Parathyroid adenoma (tissue), 2 donors: ENCODE measurements around the gene DCST1.

Source experiments
- H2AFZ ChIP-seq: fragments of 300-600 bp; sonication (generic); one replicate; pipeline ENCODE4 v1.7.0; 2017; ENCODE audit warnings: antibody characterized with exemption, mild to moderate bottlenecking
- H3K27ac ChIP-seq: fragments of 300-600 bp; sonication (generic); one replicate; pipeline ENCODE4 v1.7.0; 2017
- H3K27me3 ChIP-seq: fragments of 300-600 bp; sonication (generic); one replicate; pipeline ENCODE4 v1.7.0; 2017; ENCODE audit warnings: low read length; ENCODE audit not compliant: control insufficient read depth, insufficient read depth
- H3K36me3 ChIP-seq: fragments of 300-600 bp; sonication (generic); one replicate; pipeline ENCODE4 v1.7.0; 2017; ENCODE audit warnings: low read length; ENCODE audit not compliant: control insufficient read depth, insufficient read depth
- H3K4me1 ChIP-seq: fragments of 300-600 bp; sonication (generic); one replicate; pipeline ENCODE4 v1.7.0; 2017; ENCODE audit warnings: control low read depth
- H3K4me2 ChIP-seq: fragments of 300-600 bp; sonication (generic); one replicate; pipeline ENCODE4 v1.7.0; 2017; ENCODE audit warnings: low read length
- H3K4me3 ChIP-seq: fragments of 300-600 bp; sonication (generic); one replicate; pipeline ENCODE4 v1.7.0; 2017; ENCODE audit warnings: low read depth, low read length
- H3K79me2 ChIP-seq: fragments of 300-600 bp; sonication (generic); one replicate; pipeline ENCODE4 v1.7.0; 2017; ENCODE audit warnings: control low read depth
- H3K9ac ChIP-seq: fragments of 300-600 bp; sonication (generic); one replicate; pipeline ENCODE4 v1.7.0; 2017; ENCODE audit warnings: mild to moderate bottlenecking
- H3K9me3 ChIP-seq: fragments of 300-600 bp; sonication (generic); one replicate; pipeline ENCODE4 v1.7.0; 2017; ENCODE audit warnings: low read length; ENCODE audit not compliant: control insufficient read depth
- TF ChIP-seq, protein P1 (sequence below): fragments of 300-600 bp; sonication (generic); IDR thresholded peaks from one replicate; pipeline ENCODE4 v1.7.0; 2017; ENCODE audit warnings: antibody characterized with exemption, mild to moderate bottlenecking
- donor health status: primary hyperparathyroidism.

Gene DCST1

DNA sequence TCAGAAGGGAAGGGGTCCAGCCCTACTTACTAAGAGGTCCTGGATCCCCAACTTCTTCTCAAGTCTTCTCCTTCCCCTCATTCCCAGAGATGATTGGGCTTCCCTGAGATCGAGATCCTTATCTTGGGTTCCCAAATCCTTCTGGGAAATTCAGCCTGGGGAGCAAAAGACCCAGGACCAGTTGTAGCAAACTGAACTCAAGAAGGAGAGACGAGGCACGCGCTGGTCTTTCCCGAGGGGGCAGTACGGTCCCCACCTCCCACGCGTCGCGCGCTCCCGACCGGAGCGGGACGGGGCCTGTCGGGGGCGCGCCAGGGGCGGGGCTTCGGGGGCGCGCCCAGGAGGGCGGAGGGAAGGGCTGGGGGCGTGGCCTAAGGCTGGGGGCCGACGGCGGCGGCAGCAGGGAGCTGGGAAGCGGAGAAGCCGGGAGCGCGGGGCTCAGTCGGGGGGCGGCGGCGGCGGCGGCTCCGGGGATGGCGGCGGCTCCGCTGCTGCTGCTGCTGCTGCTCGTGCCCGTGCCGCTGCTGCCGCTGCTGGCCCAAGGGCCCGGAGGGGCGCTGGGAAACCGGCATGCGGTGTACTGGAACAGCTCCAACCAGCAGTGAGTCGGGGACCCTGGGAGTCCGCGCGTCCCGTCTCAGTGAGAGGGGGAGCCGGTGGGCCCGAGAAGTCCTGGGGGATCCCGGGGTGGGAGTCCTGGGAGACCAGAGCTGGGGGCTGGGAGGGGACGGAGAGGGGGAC, 45.0 kb downstream of the DCST1 start, which contains the start of gene EFNA3:
Gene EFNA3 (plus strand): TSS at position 369 of the 741 bp plus-strand sequence. CDS start 105 bp downstream, at position 474.
- Histone ChIP-seq H3K36me3 (no peaks in the 10 kb centered on the region), H3K27me3 (no peaks in the 10 kb centered on the region), H3K79me2 (no peaks in the 10 kb centered on the region), H3K9ac (no peak within 1 kb of the TSS), H3K4me2 (peak within 1 kb of the TSS; percentile 84), H3K9me3 (no peaks in the 10 kb centered on the region), H3K4me1 (peaks cover 2% of the 10 kb centered on the region), H3K4me3 (peak within 1 kb of the TSS; percentile 55), H2AFZ (peak within 1 kb of the TSS; percentile 50), H3K27ac (no peak within 1 kb of the TSS)
- TF ChIP-seq, protein P1, sequence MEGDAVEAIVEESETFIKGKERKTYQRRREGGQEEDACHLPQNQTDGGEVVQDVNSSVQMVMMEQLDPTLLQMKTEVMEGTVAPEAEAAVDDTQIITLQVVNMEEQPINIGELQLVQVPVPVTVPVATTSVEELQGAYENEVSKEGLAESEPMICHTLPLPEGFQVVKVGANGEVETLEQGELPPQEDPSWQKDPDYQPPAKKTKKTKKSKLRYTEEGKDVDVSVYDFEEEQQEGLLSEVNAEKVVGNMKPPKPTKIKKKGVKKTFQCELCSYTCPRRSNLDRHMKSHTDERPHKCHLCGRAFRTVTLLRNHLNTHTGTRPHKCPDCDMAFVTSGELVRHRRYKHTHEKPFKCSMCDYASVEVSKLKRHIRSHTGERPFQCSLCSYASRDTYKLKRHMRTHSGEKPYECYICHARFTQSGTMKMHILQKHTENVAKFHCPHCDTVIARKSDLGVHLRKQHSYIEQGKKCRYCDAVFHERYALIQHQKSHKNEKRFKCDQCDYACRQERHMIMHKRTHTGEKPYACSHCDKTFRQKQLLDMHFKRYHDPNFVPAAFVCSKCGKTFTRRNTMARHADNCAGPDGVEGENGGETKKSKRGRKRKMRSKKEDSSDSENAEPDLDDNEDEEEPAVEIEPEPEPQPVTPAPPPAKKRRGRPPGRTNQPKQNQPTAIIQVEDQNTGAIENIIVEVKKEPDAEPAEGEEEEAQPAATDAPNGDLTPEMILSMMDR: no peak

DNA sequence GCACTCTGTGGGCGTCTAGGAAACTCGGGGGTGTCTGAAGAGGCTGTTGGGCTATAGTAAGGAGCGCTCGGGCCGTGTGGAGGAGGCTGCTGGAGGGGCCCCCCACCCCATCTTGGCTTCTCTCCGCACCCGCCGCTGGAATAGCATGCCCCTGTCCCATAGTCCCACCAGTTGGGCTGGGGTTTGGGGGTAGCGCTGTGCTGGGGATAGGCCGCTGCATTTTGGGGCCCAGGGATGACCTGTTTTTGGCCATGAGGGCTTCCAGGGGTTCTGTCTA, 45.5 kb downstream of the DCST1 start:
- H3K4me1 ChIP-seq: peaks cover 2% of the 10 kb centered on the region
- H3K27me3 ChIP-seq: no peaks in the 10 kb centered on the region
- H3K27ac ChIP-seq: no peak overlapping the region
- H3K36me3 ChIP-seq: no peaks in the 10 kb centered on the region
- peak overlapping the region; percentile 55 for H3K4me3 ChIP-seq
- H3K79me2 ChIP-seq: no peaks in the 10 kb centered on the region
- H3K9me3 ChIP-seq: no peaks in the 10 kb centered on the region
- TF ChIP-seq, protein P1: no peak
- peak overlapping the region; percentile 50 for H2AFZ ChIP-seq
- peak overlapping the region; percentile 84 for H3K4me2 ChIP-seq
- no peak overlapping the region for H3K9ac ChIP-seq

DNA sequence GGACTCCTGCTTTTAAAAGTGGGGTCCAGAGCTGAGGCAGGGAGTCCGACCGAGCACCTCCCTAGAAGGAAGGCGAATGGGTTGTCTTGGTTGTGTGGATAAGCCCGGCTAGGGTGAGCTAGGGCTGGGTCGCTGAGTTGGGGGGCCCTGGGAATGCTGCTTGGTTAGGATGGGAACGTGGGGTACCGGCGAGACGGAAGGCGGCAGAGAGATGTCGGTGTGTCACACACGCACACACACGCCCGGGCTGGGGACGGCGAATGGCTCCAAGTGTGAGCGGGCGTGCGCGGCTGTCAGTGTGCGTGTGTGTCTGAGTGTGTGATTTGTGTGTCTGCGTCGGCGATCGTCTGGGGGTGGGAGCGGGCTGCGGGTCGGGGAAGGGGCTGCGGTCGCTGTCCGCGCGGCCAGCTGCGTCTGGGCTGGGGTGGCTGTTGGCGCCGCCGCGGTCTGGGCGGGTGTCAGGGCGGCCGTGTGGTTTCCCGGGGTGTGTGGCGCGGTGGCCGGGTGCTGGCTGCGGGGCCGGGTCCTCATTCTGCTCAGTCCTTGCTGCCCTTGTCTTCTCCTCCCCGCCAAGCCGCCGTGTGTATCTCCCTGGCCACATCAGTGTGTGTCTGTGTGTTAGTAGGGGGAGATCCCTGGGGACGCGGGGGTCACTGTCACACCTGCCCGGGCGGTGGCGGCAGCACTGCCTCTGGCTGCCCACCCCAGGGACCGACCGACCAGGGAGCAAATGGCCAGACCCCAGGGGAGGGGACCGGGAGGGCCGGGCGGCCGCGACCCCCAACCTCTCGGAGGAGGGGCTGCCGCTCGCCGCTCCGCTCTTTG, 46.1 kb downstream of the DCST1 start:
- Histone ChIP-seq H3K27ac (no peak overlapping the region), H3K4me2 (peak overlapping the region; percentile 84), H3K9me3 (no peaks in the 10 kb centered on the region), H2AFZ (no peak overlapping the region), H3K9ac (no peak overlapping the region), H3K4me3 (peak overlapping the region; percentile 55), H3K27me3 (no peaks in the 10 kb centered on the region), H3K36me3 (no peaks in the 10 kb centered on the region), H3K4me1 (peaks cover 2% of the 10 kb centered on the region), H3K79me2 (no peaks in the 10 kb centered on the region)
- TF ChIP-seq, protein P1: no peak

DNA sequence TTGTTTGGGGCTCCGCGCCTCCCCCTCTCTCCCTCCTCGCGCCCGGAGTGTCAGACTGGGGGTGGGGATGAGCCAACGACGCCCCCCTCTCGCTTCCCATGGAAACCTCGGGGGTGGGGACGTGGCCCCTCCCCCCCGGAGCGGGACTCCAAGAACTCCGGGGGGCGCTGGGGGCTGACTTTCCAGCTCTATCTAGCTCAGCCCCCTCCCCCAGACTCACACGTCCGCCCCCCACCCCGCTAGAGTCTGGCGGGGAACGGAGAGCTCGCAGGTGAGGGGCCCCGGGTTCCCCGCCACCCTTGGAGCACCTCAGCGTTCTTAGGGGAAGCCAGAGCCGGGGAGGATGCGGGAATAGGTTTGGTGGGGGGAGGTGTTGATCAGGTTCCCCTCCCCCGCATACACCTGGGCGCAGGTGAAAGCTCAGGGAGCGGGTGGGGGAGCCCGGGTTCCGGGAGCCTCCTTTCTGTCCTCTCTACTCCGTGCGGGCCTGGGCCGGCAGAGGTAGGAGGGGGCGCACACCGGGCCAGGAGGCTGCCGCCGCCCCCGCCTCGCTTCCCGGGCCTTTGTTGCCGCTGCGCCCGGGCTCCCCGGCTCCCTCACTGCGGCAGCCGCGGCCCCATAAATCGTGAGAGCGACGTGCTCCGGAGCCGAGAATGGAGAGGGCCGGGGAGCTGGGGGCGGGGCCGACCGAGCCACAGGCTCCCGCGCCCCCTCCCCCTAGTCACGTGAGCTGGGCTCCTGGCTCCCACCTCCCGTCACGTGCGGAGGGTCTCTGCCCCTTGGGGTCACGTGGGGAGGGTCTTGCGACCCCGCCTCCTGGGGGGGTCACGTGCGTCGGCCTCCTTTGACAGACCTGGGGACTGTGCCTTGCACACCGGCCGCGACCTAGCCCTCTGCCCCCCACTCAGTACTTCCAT, 46.9 kb downstream of the DCST1 start:
- Histone ChIP-seq H3K4me1 (peaks cover 2% of the 10 kb centered on the region), H3K4me3 (peak overlapping the region; percentile 55), H3K79me2 (no peaks in the 10 kb centered on the region), H2AFZ (peak overlapping the region; percentile 42), H3K9ac (no peak overlapping the region), H3K9me3 (no peaks in the 10 kb centered on the region), H3K27me3 (no peaks in the 10 kb centered on the region), H3K27ac (no peak overlapping the region), H3K4me2 (peak overlapping the region; percentile 84), H3K36me3 (no peaks in the 10 kb centered on the region)
- TF ChIP-seq, protein P1: no peak
